ENCODE measurements around the gene ALPK1. TPM values are rescaled to one million over a fixed set of nuclear protein-coding genes. Genes with fewer than 3 reads are reported as not detected.

The ALPK1 gene
- total RNA-seq, 1 experiment from 2014 or later: 21.3 TPM

DNA sequence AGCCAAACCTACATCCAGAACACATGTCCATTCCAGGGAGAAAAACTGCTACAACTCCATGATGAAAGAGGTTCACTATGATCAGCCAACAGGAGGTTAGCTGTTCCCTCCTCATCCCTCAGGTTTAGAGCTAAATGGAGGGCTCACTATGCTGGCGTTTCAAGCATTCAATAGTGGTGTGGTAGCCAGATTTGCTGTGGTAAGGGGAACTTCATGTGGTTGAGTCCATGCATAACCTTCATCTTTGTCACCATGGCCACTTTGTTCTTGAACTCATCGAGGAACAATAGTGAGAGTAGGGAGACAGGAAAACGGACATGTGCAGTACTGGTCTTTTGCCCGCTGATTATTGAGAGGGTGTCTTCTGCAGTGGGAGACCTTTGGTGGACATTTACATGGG lies 33.8 kb downstream of the ALPK1 start (continued):
- no peak for TF ChIP-seq YY1 (IDR thresholded peaks at IDR 0.05; ENCODE audit: extremely low read depth, insufficient replicate concordance, low read depth, low read length)
- no peak for TF ChIP-seq ZFX (IDR thresholded peaks at IDR 0.05)
- TF ChIP-seq, protein P1, sequence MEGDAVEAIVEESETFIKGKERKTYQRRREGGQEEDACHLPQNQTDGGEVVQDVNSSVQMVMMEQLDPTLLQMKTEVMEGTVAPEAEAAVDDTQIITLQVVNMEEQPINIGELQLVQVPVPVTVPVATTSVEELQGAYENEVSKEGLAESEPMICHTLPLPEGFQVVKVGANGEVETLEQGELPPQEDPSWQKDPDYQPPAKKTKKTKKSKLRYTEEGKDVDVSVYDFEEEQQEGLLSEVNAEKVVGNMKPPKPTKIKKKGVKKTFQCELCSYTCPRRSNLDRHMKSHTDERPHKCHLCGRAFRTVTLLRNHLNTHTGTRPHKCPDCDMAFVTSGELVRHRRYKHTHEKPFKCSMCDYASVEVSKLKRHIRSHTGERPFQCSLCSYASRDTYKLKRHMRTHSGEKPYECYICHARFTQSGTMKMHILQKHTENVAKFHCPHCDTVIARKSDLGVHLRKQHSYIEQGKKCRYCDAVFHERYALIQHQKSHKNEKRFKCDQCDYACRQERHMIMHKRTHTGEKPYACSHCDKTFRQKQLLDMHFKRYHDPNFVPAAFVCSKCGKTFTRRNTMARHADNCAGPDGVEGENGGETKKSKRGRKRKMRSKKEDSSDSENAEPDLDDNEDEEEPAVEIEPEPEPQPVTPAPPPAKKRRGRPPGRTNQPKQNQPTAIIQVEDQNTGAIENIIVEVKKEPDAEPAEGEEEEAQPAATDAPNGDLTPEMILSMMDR (IDR thresholded peaks at IDR 0.05 in 2 of 3, conservative IDR thresholded peaks at IDR 0.05 in 1 of 3; ENCODE audit: borderline replicate concordance in 1 of 3, insufficient read depth in 1 of 3, low read depth in 2 of 3, low read length in 2 of 3): no peak
- TF ChIP-seq SIN3A (IDR thresholded peaks at IDR 0.05; ENCODE audit: low read depth): no peak
- TF ChIP-seq, protein P2, sequence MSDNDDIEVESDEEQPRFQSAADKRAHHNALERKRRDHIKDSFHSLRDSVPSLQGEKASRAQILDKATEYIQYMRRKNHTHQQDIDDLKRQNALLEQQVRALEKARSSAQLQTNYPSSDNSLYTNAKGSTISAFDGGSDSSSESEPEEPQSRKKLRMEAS (IDR thresholded peaks at IDR 0.05): no peak
- no peak for TF ChIP-seq ELF1 (IDR thresholded peaks at IDR 0.05; ENCODE audit: borderline replicate concordance, low read depth)
- no peak for TF ChIP-seq SRF (IDR thresholded peaks at IDR 0.05; ENCODE audit: low read depth)
- TF ChIP-seq EZH2phosphoT487 (IDR thresholded peaks at IDR 0.05; ENCODE audit: borderline replicate concordance): no peak
- TF ChIP-seq, protein P3, sequence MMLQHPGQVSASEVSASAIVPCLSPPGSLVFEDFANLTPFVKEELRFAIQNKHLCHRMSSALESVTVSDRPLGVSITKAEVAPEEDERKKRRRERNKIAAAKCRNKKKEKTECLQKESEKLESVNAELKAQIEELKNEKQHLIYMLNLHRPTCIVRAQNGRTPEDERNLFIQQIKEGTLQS (IDR thresholded peaks at IDR 0.05): no peak
- TF ChIP-seq POLR2AphosphoS5 (IDR thresholded peaks at IDR 0.05; ENCODE audit: low read depth, low read length): no peak

DNA sequence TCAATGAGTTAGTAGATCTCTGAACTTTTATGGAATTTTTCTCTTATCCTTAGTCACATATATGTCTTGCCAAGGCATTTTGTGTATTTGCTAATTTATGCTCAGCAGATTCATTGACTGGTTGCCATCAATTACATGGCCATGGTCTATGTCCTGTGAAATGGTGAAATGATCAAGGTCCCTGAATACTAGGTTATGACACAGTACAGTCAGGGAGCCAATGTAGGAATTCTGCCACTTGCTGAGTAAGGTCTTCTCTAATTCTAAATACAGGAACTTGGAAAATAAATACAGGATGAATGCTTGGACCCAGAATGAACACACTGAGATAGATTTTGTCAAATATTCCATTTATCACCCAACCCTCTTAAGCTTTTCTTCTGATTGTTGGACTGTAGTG lies 35.2 kb downstream of the ALPK1 start:
- ChIA-PET POLR2A (no interaction called here), CTCF (no interaction called here), RAD21 (ENCODE audit: low non-redundant PET in 1 of 2, low total read pairs in 2 of 2, uncharacterized antibody in 2 of 2, unreplicated experiment in 2 of 2) (no interaction called here)
- H3K9ac ChIP-seq (ENCODE audit: low read length): no peak overlapping the region
- H3K9me3 ChIP-seq (ENCODE audit: control insufficient read depth in 1 of 2, insufficient read depth in 1 of 2, low read depth in 1 of 2, low read length in 2 of 2): no peaks in the 10 kb centered on the region
- ATAC-seq (no peak), DNase-seq (ENCODE audit: low read depth, low spot score) (no peak)
- H3K4me2 ChIP-seq (ENCODE audit: low read length): no peak overlapping the region
- H3K4me1 ChIP-seq (ENCODE audit: control insufficient read depth in 1 of 2, insufficient read depth in 2 of 2, low read length in 2 of 2): no peaks in the 10 kb centered on the region
- no peaks in the 10 kb centered on the region for H4K20me1 ChIP-seq (ENCODE audit: insufficient read depth)
- no peak overlapping the region for H3K27ac ChIP-seq (ENCODE audit: low read depth, low read length)
- no peak overlapping the region for H3K4me3 ChIP-seq (replicated peaks in 1 of 2; ENCODE audit: low read depth in 1 of 2, low read length in 2 of 2)
- H3K79me2 ChIP-seq (ENCODE audit: insufficient read depth, low read length): no peaks in the 10 kb centered on the region
- BruUV-seq (replicated peaks): no TSS peak
- no peak overlapping the region for H2AFZ ChIP-seq (ENCODE audit: low read depth, low read length, poor library complexity, severe bottlenecking)
- no peaks in the 10 kb centered on the region for H3K27me3 ChIP-seq (ENCODE audit: insufficient read depth, low read length)
- no peaks in the 10 kb centered on the region for H3K36me3 ChIP-seq (ENCODE audit: control insufficient read depth in 1 of 2, insufficient read depth in 2 of 2, low read length in 2 of 2)
- H3K9me2 ChIP-seq (ENCODE audit: insufficient read depth): peaks cover 2% of the 10 kb centered on the region; the same call in 1 of the 2 replicates
- intact Hi-C loops (cut with micrococcal nuclease): no loop called here
- no peak for TF ChIP-seq CEBPB (IDR thresholded peaks at IDR 0.05; ENCODE audit: low read depth)
- no peak for TF ChIP-seq ZNF274 (IDR thresholded peaks at IDR 0.05; ENCODE audit: low read depth, low read length)
- no peak for TF ChIP-seq EZH2 (IDR thresholded peaks at IDR 0.05)
- TF ChIP-seq RAD21 (IDR thresholded peaks at IDR 0.05; ENCODE audit: low read depth): no peak
- TF ChIP-seq FOSL1 (IDR thresholded peaks at IDR 0.05; ENCODE audit: low read depth): no peak
- TF ChIP-seq, protein P4, sequence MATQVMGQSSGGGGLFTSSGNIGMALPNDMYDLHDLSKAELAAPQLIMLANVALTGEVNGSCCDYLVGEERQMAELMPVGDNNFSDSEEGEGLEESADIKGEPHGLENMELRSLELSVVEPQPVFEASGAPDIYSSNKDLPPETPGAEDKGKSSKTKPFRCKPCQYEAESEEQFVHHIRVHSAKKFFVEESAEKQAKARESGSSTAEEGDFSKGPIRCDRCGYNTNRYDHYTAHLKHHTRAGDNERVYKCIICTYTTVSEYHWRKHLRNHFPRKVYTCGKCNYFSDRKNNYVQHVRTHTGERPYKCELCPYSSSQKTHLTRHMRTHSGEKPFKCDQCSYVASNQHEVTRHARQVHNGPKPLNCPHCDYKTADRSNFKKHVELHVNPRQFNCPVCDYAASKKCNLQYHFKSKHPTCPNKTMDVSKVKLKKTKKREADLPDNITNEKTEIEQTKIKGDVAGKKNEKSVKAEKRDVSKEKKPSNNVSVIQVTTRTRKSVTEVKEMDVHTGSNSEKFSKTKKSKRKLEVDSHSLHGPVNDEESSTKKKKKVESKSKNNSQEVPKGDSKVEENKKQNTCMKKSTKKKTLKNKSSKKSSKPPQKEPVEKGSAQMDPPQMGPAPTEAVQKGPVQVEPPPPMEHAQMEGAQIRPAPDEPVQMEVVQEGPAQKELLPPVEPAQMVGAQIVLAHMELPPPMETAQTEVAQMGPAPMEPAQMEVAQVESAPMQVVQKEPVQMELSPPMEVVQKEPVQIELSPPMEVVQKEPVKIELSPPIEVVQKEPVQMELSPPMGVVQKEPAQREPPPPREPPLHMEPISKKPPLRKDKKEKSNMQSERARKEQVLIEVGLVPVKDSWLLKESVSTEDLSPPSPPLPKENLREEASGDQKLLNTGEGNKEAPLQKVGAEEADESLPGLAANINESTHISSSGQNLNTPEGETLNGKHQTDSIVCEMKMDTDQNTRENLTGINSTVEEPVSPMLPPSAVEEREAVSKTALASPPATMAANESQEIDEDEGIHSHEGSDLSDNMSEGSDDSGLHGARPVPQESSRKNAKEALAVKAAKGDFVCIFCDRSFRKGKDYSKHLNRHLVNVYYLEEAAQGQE (IDR thresholded peaks at IDR 0.05; ENCODE audit: low read depth): no peak
- TF ChIP-seq, protein P5, sequence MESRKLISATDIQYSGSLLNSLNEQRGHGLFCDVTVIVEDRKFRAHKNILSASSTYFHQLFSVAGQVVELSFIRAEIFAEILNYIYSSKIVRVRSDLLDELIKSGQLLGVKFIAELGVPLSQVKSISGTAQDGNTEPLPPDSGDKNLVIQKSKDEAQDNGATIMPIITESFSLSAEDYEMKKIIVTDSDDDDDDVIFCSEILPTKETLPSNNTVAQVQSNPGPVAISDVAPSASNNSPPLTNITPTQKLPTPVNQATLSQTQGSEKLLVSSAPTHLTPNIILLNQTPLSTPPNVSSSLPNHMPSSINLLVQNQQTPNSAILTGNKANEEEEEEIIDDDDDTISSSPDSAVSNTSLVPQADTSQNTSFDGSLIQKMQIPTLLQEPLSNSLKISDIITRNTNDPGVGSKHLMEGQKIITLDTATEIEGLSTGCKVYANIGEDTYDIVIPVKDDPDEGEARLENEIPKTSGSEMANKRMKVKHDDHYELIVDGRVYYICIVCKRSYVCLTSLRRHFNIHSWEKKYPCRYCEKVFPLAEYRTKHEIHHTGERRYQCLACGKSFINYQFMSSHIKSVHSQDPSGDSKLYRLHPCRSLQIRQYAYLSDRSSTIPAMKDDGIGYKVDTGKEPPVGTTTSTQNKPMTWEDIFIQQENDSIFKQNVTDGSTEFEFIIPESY (IDR thresholded peaks at IDR 0.05; ENCODE audit: extremely low read depth, insufficient replicate concordance, low read length): no peak
- TF ChIP-seq POLR2AphosphoS5 (IDR thresholded peaks at IDR 0.05; ENCODE audit: low read depth, low read length): no peak
- TF ChIP-seq TCF7L2 (IDR thresholded peaks at IDR 0.05; ENCODE audit: borderline replicate concordance, extremely low read depth, insufficient read depth, insufficient read length): no peak
- no peak for TF ChIP-seq YY1 (IDR thresholded peaks at IDR 0.05; ENCODE audit: extremely low read depth, insufficient replicate concordance, low read depth, low read length)
- TF ChIP-seq EGR1 (IDR thresholded peaks at IDR 0.05; ENCODE audit: low read depth): no peak
